ENCODE measurements around the gene DENND1A.

Gene DENND1A

GRCh38 chr9:123717581-123718175 lies 212.2 kb downstream of the DENND1A start:
- no peak for DNase-seq

- no peak for DNase-seq
These were observed 213.5 kb downstream of the DENND1A start for GRCh38 chr9:123716339-123716945.

GRCh38 chr9:123715258-123715657 lies 214.7 kb downstream of the DENND1A start:
- peak; percentile 1 for DNase-seq

- DNase-seq = no peak
These were observed 216.6 kb downstream of the DENND1A start for GRCh38 chr9:123713282-123713681.

- no peak for DNase-seq
These were observed 217.5 kb downstream of the DENND1A start for GRCh38 chr9:123712399-123712798.

GRCh38 chr9:123710299-123710698 lies 219.6 kb downstream of the DENND1A start:
- no peak for DNase-seq

- no peak for DNase-seq
These were observed 227.4 kb downstream of the DENND1A start for GRCh38 chr9:123702483-123702882.

- no peak for DNase-seq
These were observed 232.2 kb downstream of the DENND1A start for GRCh38 chr9:123697686-123698085.

GRCh38 chr9:123696476-123696875 lies 233.4 kb downstream of the DENND1A start:
- no peak for DNase-seq

- no peak for DNase-seq
These were observed 234.5 kb downstream of the DENND1A start for GRCh38 chr9:123695386-123695785.

GRCh38 chr9:123691765-123692303 lies 238.1 kb downstream of the DENND1A start:
- DNase-seq = no peak

- DNase-seq = no peak
These were observed 240.1 kb downstream of the DENND1A start for GRCh38 chr9:123689701-123690428.

- DNase-seq = no peak
These were observed 242.6 kb downstream of the DENND1A start for GRCh38 chr9:123687246-123687751.

GRCh38 chr9:123686829-123687192 lies 243.1 kb downstream of the DENND1A start:
- no peak for DNase-seq

GRCh38 chr9:123686131-123686828 lies 243.6 kb downstream of the DENND1A start:
- no peak for DNase-seq

GRCh38 chr9:123685489-123686083 lies 244.3 kb downstream of the DENND1A start:
- no peak for DNase-seq

GRCh38 chr9:123684393-123685149 lies 245.4 kb downstream of the DENND1A start:
- DNase-seq = peak; percentile 7

- DNase-seq = no peak
These were observed 247.2 kb downstream of the DENND1A start for GRCh38 chr9:123682746-123683145.

- no peak for DNase-seq
These were observed 249.6 kb downstream of the DENND1A start for GRCh38 chr9:123680352-123680751.

GRCh38 chr9:123679330-123679987 lies 250.5 kb downstream of the DENND1A start:
- DNase-seq = peak; percentile 25

GRCh38 chr9:123678878-123679329 lies 251.0 kb downstream of the DENND1A start:
- no peak for DNase-seq

Data from activated CD4-positive, alpha-beta T cell treated with anti-CD3 and anti-CD28 coated beads, Interleukin-2, Interleukin-6, amounts not matched to agents 100 ng/mL and 50 ng/mL, durations not matched to agents 16 hours and 8 hours (primary cell).